Measurements from ENCODE around the gene FARSB.

FARSB gene

DNA sequence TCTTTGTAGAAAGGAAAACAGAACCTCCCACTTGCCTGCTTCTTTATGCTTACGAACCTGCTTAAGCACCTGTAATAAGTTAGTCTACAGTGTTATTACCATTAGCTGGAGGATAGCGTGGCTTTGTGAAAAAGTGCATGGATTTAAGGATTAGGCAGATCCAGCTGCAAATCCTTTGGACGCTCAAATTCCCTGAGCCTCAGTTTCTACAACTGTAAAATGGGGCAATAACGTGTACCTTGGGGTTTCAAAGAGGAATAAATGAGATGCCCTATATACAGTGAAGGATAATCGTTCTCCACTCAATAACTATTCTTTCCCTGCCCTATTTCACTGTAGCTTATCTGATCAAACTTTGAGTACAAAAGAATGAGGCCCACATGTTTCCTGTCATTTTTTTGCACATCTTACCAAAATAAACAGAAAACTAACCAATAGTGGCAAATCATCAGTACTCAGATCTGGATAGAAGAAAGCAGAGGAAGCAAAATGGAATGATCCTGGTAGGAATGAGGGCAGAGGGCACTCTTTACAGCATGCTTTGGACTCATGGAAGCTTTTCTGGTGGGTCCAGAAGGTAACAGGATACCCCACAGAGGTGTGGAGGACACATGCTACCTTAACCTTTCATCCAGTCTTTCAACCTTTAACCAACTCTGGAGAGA is 30.3 kb upstream of the FARSB start:
- DNase-seq (ENCODE audit: insufficient read length): no peak
- TF ChIP-seq TAF1 (IDR thresholded peaks at IDR 0.05; ENCODE audit: borderline replicate concordance, low read depth, low read length) (no peak), POLR2A (IDR thresholded peaks at IDR 0.05; ENCODE audit: low read depth, low read length) (no peak), POLR2AphosphoS5 (IDR thresholded peaks at IDR 0.05; ENCODE audit: low read depth, low read length) (no peak)
- FAIRE-seq: no peak

- FAIRE-seq (no peak), DNase-seq (ENCODE audit: insufficient read length) (no peak)
- TF ChIP-seq POLR2AphosphoS5 (IDR thresholded peaks at IDR 0.05; ENCODE audit: low read depth, low read length) (no peak), TAF1 (IDR thresholded peaks at IDR 0.05; ENCODE audit: borderline replicate concordance, low read depth, low read length) (no peak), POLR2A (IDR thresholded peaks at IDR 0.05; ENCODE audit: low read depth, low read length) (no peak)
These were observed 27.9 kb upstream of the FARSB start for GRCh38 chr2:222683805-222684204.

GRCh38 chr2:222677981-222678380 is 22.1 kb upstream of the FARSB start:
- no peak for TF ChIP-seq POLR2A (IDR thresholded peaks at IDR 0.05; ENCODE audit: low read depth, low read length)
- TF ChIP-seq TAF1 (IDR thresholded peaks at IDR 0.05; ENCODE audit: borderline replicate concordance, low read depth, low read length): no peak
- no peak for TF ChIP-seq POLR2AphosphoS5 (IDR thresholded peaks at IDR 0.05; ENCODE audit: low read depth, low read length)
- FAIRE-seq (peak; percentile 68), DNase-seq (ENCODE audit: insufficient read length) (no peak)

DNA sequence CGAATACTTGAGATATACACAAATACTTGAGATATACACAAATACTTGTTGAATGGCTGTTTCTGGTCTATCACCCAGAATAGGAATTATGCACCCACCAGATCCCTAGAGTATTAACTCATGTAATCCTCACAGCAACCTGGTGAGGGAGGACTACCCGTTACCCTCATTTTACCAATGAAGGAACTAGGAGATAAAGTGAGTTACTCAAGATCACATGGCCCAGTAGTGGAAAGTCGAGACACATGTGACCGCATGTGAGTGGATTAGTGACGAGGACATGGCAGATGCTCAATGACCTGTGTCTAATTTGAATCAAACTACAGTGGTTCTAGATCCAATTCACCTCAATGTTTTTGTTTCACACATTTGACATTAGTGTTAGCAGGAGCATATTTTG is 18.0 kb upstream of the FARSB start:
- no peak for DNase-seq (ENCODE audit: insufficient read length)
- FAIRE-seq: no peak
- no peak for TF ChIP-seq POLR2A (IDR thresholded peaks at IDR 0.05; ENCODE audit: low read depth, low read length)
- no peak for TF ChIP-seq POLR2AphosphoS5 (IDR thresholded peaks at IDR 0.05; ENCODE audit: low read depth, low read length)
- no peak for TF ChIP-seq TAF1 (IDR thresholded peaks at IDR 0.05; ENCODE audit: borderline replicate concordance, low read depth, low read length)

DNA sequence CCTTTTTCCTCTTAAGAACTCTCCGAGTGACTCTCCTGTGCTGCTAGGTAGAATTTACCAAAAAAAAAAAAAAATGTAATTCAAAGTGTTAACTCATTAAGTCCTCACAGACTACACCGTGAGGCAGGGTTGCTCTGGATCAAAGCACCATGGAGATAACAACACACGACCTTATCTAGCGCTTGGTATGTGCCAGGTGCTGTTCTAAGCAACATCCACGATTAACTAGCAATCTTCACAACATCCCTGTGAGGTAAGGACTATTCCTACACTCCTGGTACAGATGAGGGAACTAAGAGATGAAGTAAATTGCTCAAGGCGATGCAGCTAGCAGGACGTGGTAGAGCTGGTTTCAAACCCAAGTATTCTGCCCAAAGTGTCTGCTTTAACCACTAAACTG is 17.4 kb upstream of the FARSB start:
- no peak for FAIRE-seq
- no peak for TF ChIP-seq POLR2A (IDR thresholded peaks at IDR 0.05; ENCODE audit: low read depth, low read length)
- no peak for TF ChIP-seq POLR2AphosphoS5 (IDR thresholded peaks at IDR 0.05; ENCODE audit: low read depth, low read length)
- no peak for TF ChIP-seq TAF1 (IDR thresholded peaks at IDR 0.05; ENCODE audit: borderline replicate concordance, low read depth, low read length)
- DNase-seq (ENCODE audit: insufficient read length): no peak

GRCh38 chr2:222672068-222672401 is 16.1 kb upstream of the FARSB start:
- FAIRE-seq (no peak), DNase-seq (ENCODE audit: insufficient read length) (no peak)
- TF ChIP-seq POLR2A (IDR thresholded peaks at IDR 0.05; ENCODE audit: low read depth, low read length) (no peak), TAF1 (IDR thresholded peaks at IDR 0.05; ENCODE audit: borderline replicate concordance, low read depth, low read length) (no peak), POLR2AphosphoS5 (IDR thresholded peaks at IDR 0.05; ENCODE audit: low read depth, low read length) (no peak)

- FAIRE-seq (no peak), DNase-seq (ENCODE audit: insufficient read length) (no peak)
- TF ChIP-seq POLR2AphosphoS5 (IDR thresholded peaks at IDR 0.05; ENCODE audit: low read depth, low read length): no peak
- TF ChIP-seq TAF1 (IDR thresholded peaks at IDR 0.05; ENCODE audit: borderline replicate concordance, low read depth, low read length): no peak
- TF ChIP-seq POLR2A (IDR thresholded peaks at IDR 0.05; ENCODE audit: low read depth, low read length): no peak
These were observed 15.6 kb upstream of the FARSB start, which contains the start of gene MOGAT1 for GRCh38 chr2:222671259-222672067. Gene MOGAT1 (plus strand): TSS chr2:222671658. CDS start chr2:222671786, 128 bp downstream.

- DNase-seq (ENCODE audit: insufficient read length) (no peak), FAIRE-seq (no peak)
- TF ChIP-seq POLR2AphosphoS5 (IDR thresholded peaks at IDR 0.05; ENCODE audit: low read depth, low read length): no peak
- no peak for TF ChIP-seq TAF1 (IDR thresholded peaks at IDR 0.05; ENCODE audit: borderline replicate concordance, low read depth, low read length)
- no peak for TF ChIP-seq POLR2A (IDR thresholded peaks at IDR 0.05; ENCODE audit: low read depth, low read length)
These were observed 14.5 kb upstream of the FARSB start for GRCh38 chr2:222670191-222671038.

DNA sequence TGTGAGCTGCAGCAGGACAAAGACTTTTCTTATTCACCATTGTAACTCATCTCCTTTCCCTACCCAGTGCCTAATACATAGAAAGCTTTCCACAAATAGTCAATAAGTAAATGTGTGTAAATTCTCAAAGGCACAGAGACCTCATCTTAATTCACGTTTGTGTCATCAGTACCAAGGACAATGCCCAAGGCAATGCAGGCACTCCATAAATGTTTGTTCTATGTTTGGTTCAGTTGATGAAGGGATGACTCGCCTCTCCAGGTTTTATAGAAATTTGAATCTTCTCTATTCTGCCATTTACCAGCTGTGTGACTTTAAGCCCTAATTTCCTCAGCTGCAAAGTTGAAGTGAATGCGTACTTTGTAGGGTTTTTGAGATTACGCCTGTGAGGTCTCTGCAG is 13.5 kb upstream of the FARSB start:
- no peak for FAIRE-seq
- DNase-seq (ENCODE audit: insufficient read length): no peak
- no peak for TF ChIP-seq TAF1 (IDR thresholded peaks at IDR 0.05; ENCODE audit: borderline replicate concordance, low read depth, low read length)
- TF ChIP-seq POLR2A (IDR thresholded peaks at IDR 0.05; ENCODE audit: low read depth, low read length): no peak
- no peak for TF ChIP-seq POLR2AphosphoS5 (IDR thresholded peaks at IDR 0.05; ENCODE audit: low read depth, low read length)

DNA sequence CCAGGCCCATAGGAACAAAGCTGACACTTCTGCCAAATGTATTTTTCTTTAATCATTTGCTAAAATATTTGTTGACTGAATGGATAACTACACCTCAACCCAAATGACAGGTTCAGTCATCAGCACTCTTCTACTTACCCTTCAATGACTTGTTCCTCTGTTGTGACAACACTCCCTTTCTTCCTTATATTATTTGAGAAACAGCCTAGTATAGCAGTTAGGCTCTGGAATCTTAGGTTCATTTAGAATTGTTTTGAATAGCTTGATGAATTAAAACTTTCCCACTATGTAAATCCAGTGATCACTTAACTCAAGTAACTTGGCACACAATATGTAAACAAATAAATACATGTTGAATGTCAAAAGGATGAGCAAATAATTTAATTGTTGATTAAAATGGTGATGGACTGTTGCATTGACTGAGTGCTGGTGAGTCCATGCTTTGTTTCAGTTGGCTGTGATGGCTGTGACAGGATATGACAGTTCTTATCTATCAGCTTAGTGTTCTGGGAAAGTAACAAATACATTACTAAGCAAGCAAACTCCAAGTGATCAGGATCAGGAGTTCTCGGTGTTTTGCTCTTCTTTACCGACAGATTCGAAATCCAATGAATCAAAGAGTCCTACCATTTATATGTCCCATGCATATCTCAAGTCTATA is 12.7 kb upstream of the FARSB start:
- no peak for FAIRE-seq
- no peak for DNase-seq (ENCODE audit: insufficient read length)
- TF ChIP-seq POLR2A (IDR thresholded peaks at IDR 0.05; ENCODE audit: low read depth, low read length): no peak
- no peak for TF ChIP-seq TAF1 (IDR thresholded peaks at IDR 0.05; ENCODE audit: borderline replicate concordance, low read depth, low read length)
- no peak for TF ChIP-seq POLR2AphosphoS5 (IDR thresholded peaks at IDR 0.05; ENCODE audit: low read depth, low read length)

DNA sequence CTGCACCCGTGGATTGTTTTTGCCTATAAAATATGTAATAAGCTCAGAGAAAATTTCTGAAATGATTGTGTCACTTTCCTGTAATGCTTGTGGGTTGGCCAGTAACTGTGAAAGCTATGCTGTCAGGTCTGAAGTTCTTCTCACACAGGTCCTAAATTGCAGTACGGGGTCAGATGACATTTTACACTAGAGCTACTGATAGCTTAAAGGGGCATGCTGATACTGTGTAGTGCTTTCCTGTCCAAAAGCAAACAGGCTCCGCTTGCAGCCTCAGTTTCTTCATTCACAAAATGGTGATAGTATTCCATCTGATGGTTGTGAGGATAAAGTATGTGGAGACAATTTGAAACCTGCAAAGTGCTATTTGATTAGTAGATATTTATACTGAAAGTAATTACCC is 7.6 kb upstream of the FARSB start:
- TF ChIP-seq POLR2AphosphoS5 (IDR thresholded peaks at IDR 0.05; ENCODE audit: low read depth, low read length) (no peak), TAF1 (IDR thresholded peaks at IDR 0.05; ENCODE audit: borderline replicate concordance, low read depth, low read length) (no peak), POLR2A (IDR thresholded peaks at IDR 0.05; ENCODE audit: low read depth, low read length) (no peak)
- DNase-seq (ENCODE audit: insufficient read length) (no peak), FAIRE-seq (no peak)
